GM12891 (cell line): ENCODE results near the gene KCNQ5. TPM values are rescaled to one million over a fixed set of nuclear protein-coding genes. Genes with fewer than 3 reads are reported as not detected.
A peak's percentile ranks its signal among the peaks of the same experiment; 100 is the strongest.
"Not testable (repeated sequence)": the region's sequence is repeated elsewhere in the genome, so short reads cannot be mapped to it uniquely, and the experiment has no call there.

Source experiments
- DNase-seq: peaks from one replicate; pipeline ENCODE4 v3.0.0; 2011; ENCODE audit warnings: low spot score; ENCODE audit not compliant: insufficient read length
- FAIRE-seq: peaks from 2 replicates; lab custom pipeline; 2011; peaks lifted over from hg19 to GRCh38; lab: Jason Lieb, UNC
- PAX5 ChIP-seq: IDR thresholded peaks from 2 replicates; pipeline ENCODE4 v1.6.1; 2011; ENCODE audit warnings: low read length, moderate library complexity, mild to moderate bottlenecking; ENCODE audit not compliant: insufficient read depth, severe bottlenecking
- POLR2A ChIP-seq: IDR thresholded peaks from 2 replicates; pipeline ENCODE4 v1.6.1; 2011; ENCODE audit warnings: low read depth, low read length, control low read depth
- POLR2AphosphoS5 ChIP-seq: IDR thresholded peaks from 2 replicates; pipeline ENCODE4 v1.6.1; 2011; ENCODE audit warnings: low read depth, low read length, control low read depth
- POU2F2 ChIP-seq: IDR thresholded peaks from 2 replicates; pipeline ENCODE4 v1.6.1; 2011; ENCODE audit warnings: low read depth, mild to moderate bottlenecking, control low read depth, low read length, moderate library complexity
- SPI1 ChIP-seq: IDR thresholded peaks from 2 replicates; pipeline ENCODE4 v1.6.1; 2011; ENCODE audit warnings: low read depth, low read length, control low read depth
- TAF1 ChIP-seq: IDR thresholded peaks from 2 replicates; pipeline ENCODE4 v1.6.1; 2011; ENCODE audit warnings: low read depth, low read length, control low read depth
- polyA plus RNA-seq: library from polyadenylated mRNA; unstranded; fragments of >200 nt; gene quantifications from one replicate; pipeline ENCODE4 v1.2.1, GENCODE V29; 2012; ENCODE audit warnings: low read depth, missing spikeins, inconsistent platforms; ENCODE audit not compliant: missing spikeins

KCNQ5 gene
- 0.50 TPM for polyA plus RNA-seq

DNA sequence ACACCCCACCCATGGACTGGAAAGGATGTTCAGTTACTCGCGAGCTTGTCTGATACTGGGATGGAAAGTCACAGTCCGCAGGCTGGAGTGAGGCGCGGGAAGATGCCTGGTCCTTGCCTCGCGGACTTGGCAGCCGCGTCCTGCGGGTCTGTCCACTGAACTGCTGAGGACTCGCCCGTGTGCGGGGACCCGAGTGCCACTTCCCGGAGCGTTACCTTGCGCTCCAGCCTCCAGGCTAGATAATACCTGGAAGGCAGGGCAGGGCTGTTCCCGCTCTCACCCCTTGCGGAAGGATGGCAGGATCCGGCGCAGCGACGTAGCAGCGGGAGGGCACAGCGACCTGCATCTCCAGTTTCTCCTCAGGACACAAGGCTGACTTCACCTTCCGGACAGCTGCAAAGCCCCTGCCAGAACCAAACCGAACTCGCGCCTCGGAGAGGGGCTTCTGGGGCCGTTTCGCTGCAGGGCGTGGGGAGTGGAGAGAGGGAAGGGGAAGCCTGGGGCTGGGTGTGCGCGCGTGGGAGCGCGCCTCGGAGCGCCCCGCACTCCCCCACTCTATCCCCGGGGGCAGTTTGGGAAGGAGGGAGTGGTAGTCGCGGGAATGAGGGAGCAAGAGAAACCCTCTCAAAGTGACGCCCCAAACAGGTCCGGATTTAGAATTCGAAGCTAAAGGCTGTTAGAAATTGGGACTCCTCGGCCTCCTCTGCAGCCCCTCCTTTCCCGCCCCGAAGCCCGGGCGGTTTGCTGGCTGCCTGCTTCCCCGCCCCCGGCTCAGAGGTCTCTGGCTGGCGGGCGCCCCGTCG is at the start of gene KCNQ5:
KCNQ5 (plus strand) TSS at position 774 of the 803 bp plus-strand sequence.
- peak; percentile 79 for FAIRE-seq
- TF ChIP-seq POLR2AphosphoS5: no peak
- no peak for TF ChIP-seq PAX5
- no peak for TF ChIP-seq SPI1
- TF ChIP-seq TAF1: no peak
- TF ChIP-seq POU2F2: no peak
- TF ChIP-seq POLR2A: no peak
- no peak for DNase-seq

DNA sequence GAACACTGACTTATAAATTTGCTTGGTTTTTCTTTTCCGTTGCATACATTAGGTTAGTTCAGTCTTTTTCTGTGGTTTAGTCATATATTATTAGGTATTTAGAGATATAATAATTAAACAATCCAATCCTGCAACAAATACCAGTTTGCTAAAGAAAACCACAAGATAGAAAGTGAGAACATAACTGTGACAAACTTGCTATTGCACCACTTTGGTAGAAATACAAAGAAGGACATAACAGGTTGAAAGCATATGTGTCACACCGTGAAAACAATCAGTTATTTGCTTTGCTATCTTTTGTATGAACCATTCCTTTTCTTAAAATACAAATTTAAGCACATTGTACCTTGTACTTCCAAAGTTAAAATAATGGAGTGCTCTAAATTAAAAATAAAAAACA is 42.0 kb upstream of the KCNQ5 start:
- no peak for FAIRE-seq
- TF ChIP-seq TAF1 (no peak), POLR2AphosphoS5 (no peak), POLR2A (no peak), POU2F2 (no peak), SPI1 (no peak), PAX5 (no peak)
- DNase-seq: no peak

DNA sequence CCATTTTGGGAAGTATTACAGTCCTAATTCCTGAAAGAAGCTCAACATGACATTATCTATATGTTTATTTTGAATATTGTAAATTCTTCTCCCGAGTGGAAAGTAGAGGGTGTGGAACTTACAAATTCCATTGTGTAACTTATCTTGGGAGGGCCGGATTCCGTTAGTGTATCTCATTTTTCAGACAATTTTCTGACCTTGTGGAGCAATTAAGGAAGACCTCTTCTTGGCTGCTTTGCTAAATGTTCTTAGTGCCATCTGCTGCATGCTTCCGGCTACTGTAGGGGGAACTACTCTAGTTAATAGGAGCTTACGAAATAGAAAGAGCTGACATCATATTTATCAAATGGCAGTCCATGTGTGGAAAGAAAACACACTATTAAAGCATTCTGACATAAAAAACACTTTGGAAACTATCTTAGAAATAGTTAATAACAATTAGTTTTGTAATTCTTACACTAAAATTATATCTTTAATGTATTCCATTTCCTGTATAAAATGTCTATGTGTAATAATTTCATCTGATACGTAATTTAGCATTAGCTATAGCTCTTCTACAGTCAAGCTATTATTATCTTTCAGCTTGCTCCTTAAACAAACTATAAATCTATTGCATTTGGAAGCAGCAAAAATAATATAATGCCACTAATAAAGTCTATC is 41.5 kb upstream of the KCNQ5 start:
- no peak for FAIRE-seq
- DNase-seq: no peak

DNA sequence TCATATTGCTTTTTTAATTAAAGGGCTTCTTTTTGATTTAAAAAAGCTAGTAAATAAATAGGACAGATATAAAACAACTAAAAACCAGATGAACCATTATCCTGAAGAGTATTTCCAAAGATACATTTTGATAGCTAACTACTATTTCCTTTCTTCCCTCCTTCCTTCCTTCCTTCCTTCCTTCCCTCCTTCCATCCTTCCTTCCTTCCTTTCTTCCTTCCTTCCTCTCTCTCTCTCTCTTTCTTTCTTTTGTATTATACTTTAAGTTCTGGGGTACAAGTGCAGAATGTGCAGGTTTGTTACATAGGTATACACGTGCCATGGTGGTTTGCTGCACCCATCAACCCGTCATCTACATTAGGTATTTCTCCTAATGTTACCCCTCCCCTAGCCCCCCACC is 40.9 kb upstream of the KCNQ5 start:
- not testable (repeated sequence) for DNase-seq, FAIRE-seq

More for the DNA sequence above, 41.5 kb upstream of the KCNQ5 start:
- no peak for TF ChIP-seq PAX5
- no peak for TF ChIP-seq TAF1
- no peak for TF ChIP-seq SPI1
- no peak for TF ChIP-seq POU2F2
- no peak for TF ChIP-seq POLR2AphosphoS5
- no peak for TF ChIP-seq POLR2A

DNA sequence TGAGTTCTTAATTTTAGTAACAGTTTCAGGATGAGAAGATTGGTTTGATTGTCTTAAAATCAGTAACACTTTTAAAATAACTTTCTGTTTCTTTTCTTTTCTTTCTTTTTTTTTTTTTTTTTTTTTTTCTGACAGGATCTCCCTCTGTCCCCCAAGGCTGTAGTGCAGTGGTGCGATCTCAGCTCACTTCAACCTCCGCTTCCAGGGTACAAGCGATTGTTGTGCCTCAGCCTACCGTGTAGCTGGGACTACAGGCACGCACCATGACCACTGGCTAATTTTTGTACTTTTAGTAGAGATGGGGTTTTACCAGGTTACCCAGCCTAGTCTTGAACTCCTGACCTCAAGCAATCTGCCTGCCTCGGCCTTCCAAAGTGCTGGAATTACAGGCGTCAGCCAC is 33.7 kb upstream of the KCNQ5 start:
- FAIRE-seq: no peak
- no peak for TF ChIP-seq POLR2AphosphoS5
- TF ChIP-seq TAF1: no peak
- no peak for TF ChIP-seq PAX5
- no peak for TF ChIP-seq POU2F2
- TF ChIP-seq SPI1: no peak
- no peak for TF ChIP-seq POLR2A
- no peak for DNase-seq

DNA sequence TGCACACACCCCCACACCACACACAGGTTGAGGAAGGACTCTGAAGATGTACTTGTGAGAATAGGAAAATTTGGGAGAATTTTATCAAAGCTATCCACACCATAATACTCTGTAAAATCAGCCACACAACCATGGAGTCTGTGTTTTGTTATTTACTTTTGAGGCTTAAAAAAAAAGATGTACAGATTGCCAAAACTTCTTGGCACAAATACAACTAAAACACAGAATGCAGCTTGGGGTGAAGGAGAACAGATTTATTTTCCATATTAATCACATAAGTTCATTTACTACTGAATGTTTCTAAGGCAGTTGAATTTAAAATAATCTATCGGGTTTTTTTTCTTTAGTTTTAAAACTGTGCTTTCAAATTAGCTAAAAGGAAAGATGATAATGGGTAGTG is 32.8 kb upstream of the KCNQ5 start:
- FAIRE-seq: no peak
- no peak for DNase-seq
- no peak for TF ChIP-seq POU2F2
- TF ChIP-seq SPI1: no peak
- TF ChIP-seq POLR2AphosphoS5: no peak
- TF ChIP-seq PAX5: no peak
- TF ChIP-seq POLR2A: no peak
- TF ChIP-seq TAF1: no peak

DNA sequence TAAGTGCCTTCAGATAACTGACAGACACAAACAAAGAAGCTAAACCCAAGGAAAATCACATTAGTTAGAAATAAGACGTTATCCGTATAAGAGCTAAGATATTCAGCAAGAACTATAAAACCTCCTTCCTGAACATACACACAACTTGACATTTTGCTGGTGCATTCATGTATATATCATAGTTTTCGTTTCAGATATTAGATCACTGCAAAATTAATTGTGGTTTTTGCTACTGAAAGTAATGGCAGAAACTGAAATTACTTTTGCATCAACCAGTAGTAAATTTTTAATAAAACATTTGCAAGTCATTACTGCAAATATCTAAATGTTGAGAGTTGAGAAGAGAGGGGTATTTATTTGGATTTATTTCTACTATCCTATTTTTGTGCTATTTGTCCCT is 26.1 kb upstream of the KCNQ5 start:
- DNase-seq: no peak
- FAIRE-seq: no peak
- TF ChIP-seq POU2F2 (no peak), POLR2A (no peak), PAX5 (no peak), TAF1 (no peak), SPI1 (no peak), POLR2AphosphoS5 (no peak)

DNA sequence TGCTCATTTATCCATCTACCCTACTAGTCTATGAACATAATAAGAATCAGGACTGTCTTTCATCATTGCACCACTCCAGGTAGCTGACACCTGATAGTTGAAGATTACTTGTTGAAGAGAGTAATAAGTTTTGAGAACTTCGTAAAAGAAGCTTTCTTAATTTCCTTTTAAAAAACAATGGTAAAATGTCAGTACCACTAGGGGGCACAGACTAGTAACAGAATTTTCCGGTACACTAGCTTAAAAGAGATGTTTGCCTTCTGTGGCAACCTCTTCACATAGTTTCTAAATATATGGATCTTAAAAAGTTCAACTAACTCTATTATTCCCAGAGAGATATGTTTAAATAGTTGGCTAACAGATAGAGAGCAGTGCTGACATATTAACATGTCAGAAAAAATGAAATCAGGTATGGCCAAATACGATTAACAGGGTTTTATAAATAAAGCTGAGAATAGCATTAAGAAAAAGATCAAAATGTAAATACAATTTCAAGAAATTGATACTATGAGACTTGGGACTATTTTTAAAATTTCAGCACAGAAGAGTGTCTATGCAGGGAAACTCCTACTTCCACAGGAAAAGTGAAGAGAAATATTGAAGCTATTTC is 5.4 kb upstream of the KCNQ5 start:
- TF ChIP-seq PAX5: no peak
- TF ChIP-seq POLR2A: no peak
- no peak for TF ChIP-seq SPI1
- TF ChIP-seq TAF1: no peak
- no peak for TF ChIP-seq POLR2AphosphoS5
- TF ChIP-seq POU2F2: no peak
- FAIRE-seq (peak; percentile 38), DNase-seq (no peak)

DNA sequence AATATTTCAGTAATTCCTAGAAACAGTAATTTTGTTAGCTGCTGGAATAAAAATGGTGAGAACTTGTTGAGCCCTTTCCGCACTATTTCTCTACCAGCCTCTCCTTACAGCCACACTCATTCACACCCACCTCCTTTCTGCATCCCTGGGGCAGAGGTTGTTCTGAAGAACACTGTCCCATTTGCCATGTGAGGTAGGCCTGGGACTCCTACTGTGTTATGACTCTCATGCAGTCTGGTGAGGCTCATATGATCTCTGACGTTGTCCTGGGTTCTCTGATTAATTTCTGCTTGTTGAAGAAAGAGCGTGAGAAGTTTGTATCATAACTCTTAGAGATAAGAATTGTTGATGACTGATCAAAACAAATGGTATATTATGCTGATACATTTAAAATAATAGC is 4.1 kb upstream of the KCNQ5 start:
- DNase-seq (no peak), FAIRE-seq (peak; percentile 43)
- TF ChIP-seq POU2F2: no peak
- no peak for TF ChIP-seq POLR2A
- no peak for TF ChIP-seq PAX5
- no peak for TF ChIP-seq POLR2AphosphoS5
- TF ChIP-seq SPI1: no peak
- TF ChIP-seq TAF1: no peak
